GM12878 (cell line): ENCODE data around the gene WDFY3.

ENCODE experiments used
- BCL11A ChIP-seq: IDR thresholded peaks from 2 replicates; pipeline ENCODE4 v1.6.1; 2011; ENCODE audit warnings: low read depth, low read length
- CBX3 ChIP-seq: fragments of 200-600 bp; sonication (generic); IDR thresholded peaks from 2 replicates; pipeline ENCODE4 v1.6.1; 2016; ENCODE audit warnings: low read depth, borderline replicate concordance
- CTCF ChIP-seq, 3 experiments: IDR thresholded peaks in 2 of 3; conservative IDR thresholded peaks in 1 of 3; 2 replicates each; pipeline ENCODE4 v1.5.1; 2011; ENCODE audit warnings: low read depth in 3 of 3, low read length in 3 of 3, mild to moderate bottlenecking in 3 of 3, control low read depth in 2 of 3, moderate library complexity in 2 of 3, inconsistent platforms in 1 of 3, mixed read lengths in 1 of 3; ENCODE audit not compliant: control insufficient read depth in 2 of 3, insufficient read depth in 1 of 3; ENCODE audit errors: extremely low read depth in 1 of 3
- JUNB ChIP-seq: IDR thresholded peaks from 2 replicates; pipeline ENCODE4 v1.6.1; 2016; ENCODE audit warnings: antibody characterized with exemption, mild to moderate bottlenecking
- KDM1A ChIP-seq: fragments of 200-600 bp; sonication (generic); IDR thresholded peaks from 2 replicates; pipeline ENCODE4 v1.6.1; 2016; ENCODE audit warnings: borderline replicate concordance
- MXI1 ChIP-seq: fragments of 150-350 bp; IDR thresholded peaks from 2 replicates; pipeline ENCODE4 v1.6.1; 2011; ENCODE audit warnings: low read depth, mild to moderate bottlenecking, inconsistent platforms, low read length, improper control_type of control experiment
- NBN ChIP-seq: fragments of 450-650 bp; IDR thresholded peaks from 2 replicates; pipeline ENCODE4 v1.6.1; 2016
- POLR2A ChIP-seq: IDR thresholded peaks from 2 replicates; pipeline ENCODE4 v1.6.1; 2011; ENCODE audit warnings: low read depth, mild to moderate bottlenecking, low read length
- SIX5 ChIP-seq: IDR thresholded peaks from 2 replicates; pipeline ENCODE4 v1.6.1; 2011; ENCODE audit warnings: mild to moderate bottlenecking, low read depth, low read length, moderate library complexity; ENCODE audit not compliant: severe bottlenecking

GRCh38 chr4:84778041-84778440 is 188.4 kb downstream of the WDFY3 start:
- TF ChIP-seq KDM1A, result no peak
- TF ChIP-seq NBN, result no peak
- TF ChIP-seq CBX3, result no peak
- no peak for TF ChIP-seq CTCF (IDR thresholded peaks at IDR 0.05 in 2 of 3, conservative IDR thresholded peaks at IDR 0.05 in 1 of 3; ENCODE audit: control insufficient read depth in 2 of 3, extremely low read depth in 1 of 3, insufficient read depth in 1 of 3, low read depth in 3 of 3, low read length in 3 of 3)
- TF ChIP-seq SIX5, result no peak
- TF ChIP-seq MXI1, result no peak
- no peak for TF ChIP-seq BCL11A
- TF ChIP-seq JUNB, result no peak
- no peak for TF ChIP-seq POLR2A
